HepG2 (cell line): ENCODE results near the gene MSANTD4. TPM values are rescaled to one million over a fixed set of nuclear protein-coding genes. Genes with fewer than 3 reads are reported as not detected.

Source experiments
- ATAC-seq: fragments of 200-7000 bp; cut with Tn5 transposase; 3 replicates; pipeline ENCODE4 v1.9.1; 2020; ENCODE audit warnings: mild to moderate bottlenecking, moderate library complexity
- BruUV-seq: library from RNA; stranded (reverse); fragments of 400-500 nt; replicated peaks from 2 replicates; lab custom pipeline; 2021; lab: Mats Ljungman, UMichigan
- CTCF ChIA-PET: fragments of 300-600 bp; formaldehyde crosslinking; extraction: SDS; loops from one replicate; lab custom pipeline; 2021; ENCODE audit warnings: low total read pairs, inconsistent platforms, low intra/inter-chr PET ratio; lab: Yijun Ruan, JAX
- POLR2A ChIA-PET: fragments of 350-600 bp; sonication (Branson Sonifier 250); formaldehyde crosslinking; loops from one replicate; lab custom pipeline; 2020; ENCODE audit warnings: antibody characterized with exemption, inconsistent platforms; lab: Yijun Ruan, JAX
- DNase-seq: peaks from one replicate; pipeline ENCODE4 v3.0.0-alpha.2; 2015; ENCODE audit warnings: low spot score
- FAIRE-seq: peaks from 3 replicates; lab custom pipeline; 2011; peaks lifted over from hg19 to GRCh38; lab: Jason Lieb, UNC
- H2AFZ ChIP-seq: one replicate; pipeline ENCODE4 v1.6.1; 2011; ENCODE audit warnings: low read length, inconsistent platforms
- H3K27ac ChIP-seq: fragments of 300-600 bp; 3 replicates; pipeline ENCODE4 v1.8.0; 2011; ENCODE audit warnings: mixed run types, mild to moderate bottlenecking, mixed read lengths, low read length, inconsistent platforms; ENCODE audit not compliant: insufficient read depth; ENCODE audit errors: extremely low read length
- H3K27me3 ChIP-seq, 2 experiments: fragments of 200-600 bp in 1 of 2; 2 replicates in 1 of 2; 3 replicates in 1 of 2; pipeline versions ENCODE4 v1.6.0 to v1.8.0; 2011; ENCODE audit warnings: low read length in 2 of 2, mild to moderate bottlenecking in 2 of 2, moderate library complexity in 2 of 2, inconsistent platforms in 1 of 2; ENCODE audit not compliant: insufficient read depth in 2 of 2, control insufficient read depth in 1 of 2
- H3K36me3 ChIP-seq, 2 experiments: fragments of 200-600 bp in 1 of 2; replicated peaks in 1 of 2; 2 replicates in 1 of 2; 3 replicates in 1 of 2; pipeline versions ENCODE4 v1.5.1 to v1.8.0; 2011; ENCODE audit warnings: low read length in 2 of 2, inconsistent platforms in 1 of 2; ENCODE audit not compliant: insufficient read depth in 2 of 2, control insufficient read depth in 1 of 2
- H3K4me1 ChIP-seq: 2 replicates; pipeline ENCODE4 v1.5.1; 2012; ENCODE audit warnings: low read length, inconsistent platforms; ENCODE audit not compliant: insufficient read depth
- H3K4me2 ChIP-seq: 2 replicates; pipeline ENCODE4 v1.6.0; 2011; ENCODE audit warnings: low read depth, low read length, inconsistent platforms
- H3K4me3 ChIP-seq, 3 experiments: fragments of 200-600 bp in 1 of 3; sonication (generic), shearing (Covaris generic) in 1 of 3; replicated peaks in 1 of 3; 2 replicates each; pipeline ENCODE4 v1.5.1; 2011 to 2016; ENCODE audit warnings: low read length in 3 of 3, inconsistent platforms in 2 of 3, low read depth in 2 of 3, mild to moderate bottlenecking in 2 of 3, control low read depth in 1 of 3, mixed read lengths in 1 of 3; ENCODE audit not compliant: insufficient read depth in 1 of 3
- H3K79me2 ChIP-seq: one replicate; pipeline ENCODE4 v1.6.1; 2011; ENCODE audit warnings: low read length, inconsistent platforms; ENCODE audit not compliant: insufficient read depth
- H3K9ac ChIP-seq: 2 replicates; pipeline ENCODE4 v1.6.0; 2011; ENCODE audit warnings: mild to moderate bottlenecking, low read depth, low read length, inconsistent platforms; ENCODE audit not compliant: insufficient read depth
- H3K9me3 ChIP-seq: 2 replicates; pipeline ENCODE4 v1.5.1; 2012; ENCODE audit warnings: mild to moderate bottlenecking, low read length
- H4K20me1 ChIP-seq: 2 replicates; pipeline ENCODE4 v1.6.0; 2011; ENCODE audit warnings: inconsistent platforms, mild to moderate bottlenecking, low read length, moderate library complexity; ENCODE audit not compliant: insufficient read depth
- HMG20B ChIP-seq: conservative IDR thresholded peaks from 2 replicates; pipeline ENCODE4 v1.6.1; 2016; ENCODE audit warnings: missing genetic modification reagents, missing compliant biosample characterization
- MAFK ChIP-seq, 2 experiments: IDR thresholded peaks in 1 of 2; conservative IDR thresholded peaks in 1 of 2; 2 replicates each; pipeline ENCODE4 v1.6.1; 2011; ENCODE audit warnings: improper control_type of control experiment in 2 of 2, low read length in 2 of 2
- MBD4 ChIP-seq: IDR thresholded peaks from 2 replicates; pipeline ENCODE4 v1.6.1; 2012; ENCODE audit warnings: low read length, inconsistent platforms, borderline replicate concordance
- SKI ChIP-seq: fragments of 450-650 bp; IDR thresholded peaks from one replicate; pipeline ENCODE4 v1.6.1; 2018; ENCODE audit warnings: mild to moderate bottlenecking; ENCODE audit not compliant: partially characterized antibody
- WGBS: methylation state at CpG from one replicate; pipeline ENCODE4 v1.1.6; 2017; ENCODE audit warnings: low lambda C conversion rate; 5-methylcytosine and 5-hydroxymethylcytosine counted together
- in situ Hi-C: cut with HindIII; loops from 2 replicates; pipeline ENCODE4 v1.10.0; 2017; ENCODE audit warnings: low pct_unique_long_range_greater_than_20kb; ENCODE audit not compliant: extremely low pct_ligation_motif_present
- intact Hi-C: fragments of 100-400 bp; cut with micrococcal nuclease; formaldehyde crosslinking; loops from one replicate; pipeline ENCODE4 v1.10.0; 2022; ENCODE audit not compliant: unreplicated experiment
- polyA plus RNA-seq, 8 experiments: library from polyadenylated mRNA; depleted of rRNA in 3 of 8; stranded (reverse) in 7 of 8; unstranded in 1 of 8; fragments of >200 nt; fragmentation: Illumina TruSeq in 4 of 8; extraction: Trizol in 4 of 8; gene quantifications; 2 replicates each; pipeline versions ENCODE4 v1.2.1 to v1.2.3, GENCODE V29; 2011 to 2016; ENCODE audit warnings: low read depth in 4 of 8, missing spikeins in 1 of 8, mixed read lengths in 1 of 8; ENCODE audit not compliant: insufficient read depth in 1 of 8
- total RNA-seq, 5 experiments: library from RNA; depleted of rRNA; stranded (reverse); fragments of >200 nt; fragmentation: Illumina TruSeq; extraction: Trizol; gene quantifications; 2 replicates each; pipeline ENCODE4 v1.2.3, GENCODE V29; 2016; ENCODE audit warnings: low read depth in 1 of 5
- TF ChIP-seq, protein P1 (sequence below): sonication (generic); formaldehyde crosslinking; IDR thresholded peaks from 2 replicates; pipeline ENCODE4 v1.5.0; 2020; ENCODE audit warnings: mild to moderate bottlenecking, missing genetic modification reagents, borderline replicate concordance

MSANTD4 gene
- total and polyA plus RNA-seq, 2 of the 13 experiments (the other 11 are each of a cell fraction or from before 2014, with no cell fraction given): 4.4 to 15.7 TPM

GRCh38 chr11:105979997-105980703 lies 41.9 kb downstream of the MSANTD4 start (continued):
- TF ChIP-seq, protein P1, sequence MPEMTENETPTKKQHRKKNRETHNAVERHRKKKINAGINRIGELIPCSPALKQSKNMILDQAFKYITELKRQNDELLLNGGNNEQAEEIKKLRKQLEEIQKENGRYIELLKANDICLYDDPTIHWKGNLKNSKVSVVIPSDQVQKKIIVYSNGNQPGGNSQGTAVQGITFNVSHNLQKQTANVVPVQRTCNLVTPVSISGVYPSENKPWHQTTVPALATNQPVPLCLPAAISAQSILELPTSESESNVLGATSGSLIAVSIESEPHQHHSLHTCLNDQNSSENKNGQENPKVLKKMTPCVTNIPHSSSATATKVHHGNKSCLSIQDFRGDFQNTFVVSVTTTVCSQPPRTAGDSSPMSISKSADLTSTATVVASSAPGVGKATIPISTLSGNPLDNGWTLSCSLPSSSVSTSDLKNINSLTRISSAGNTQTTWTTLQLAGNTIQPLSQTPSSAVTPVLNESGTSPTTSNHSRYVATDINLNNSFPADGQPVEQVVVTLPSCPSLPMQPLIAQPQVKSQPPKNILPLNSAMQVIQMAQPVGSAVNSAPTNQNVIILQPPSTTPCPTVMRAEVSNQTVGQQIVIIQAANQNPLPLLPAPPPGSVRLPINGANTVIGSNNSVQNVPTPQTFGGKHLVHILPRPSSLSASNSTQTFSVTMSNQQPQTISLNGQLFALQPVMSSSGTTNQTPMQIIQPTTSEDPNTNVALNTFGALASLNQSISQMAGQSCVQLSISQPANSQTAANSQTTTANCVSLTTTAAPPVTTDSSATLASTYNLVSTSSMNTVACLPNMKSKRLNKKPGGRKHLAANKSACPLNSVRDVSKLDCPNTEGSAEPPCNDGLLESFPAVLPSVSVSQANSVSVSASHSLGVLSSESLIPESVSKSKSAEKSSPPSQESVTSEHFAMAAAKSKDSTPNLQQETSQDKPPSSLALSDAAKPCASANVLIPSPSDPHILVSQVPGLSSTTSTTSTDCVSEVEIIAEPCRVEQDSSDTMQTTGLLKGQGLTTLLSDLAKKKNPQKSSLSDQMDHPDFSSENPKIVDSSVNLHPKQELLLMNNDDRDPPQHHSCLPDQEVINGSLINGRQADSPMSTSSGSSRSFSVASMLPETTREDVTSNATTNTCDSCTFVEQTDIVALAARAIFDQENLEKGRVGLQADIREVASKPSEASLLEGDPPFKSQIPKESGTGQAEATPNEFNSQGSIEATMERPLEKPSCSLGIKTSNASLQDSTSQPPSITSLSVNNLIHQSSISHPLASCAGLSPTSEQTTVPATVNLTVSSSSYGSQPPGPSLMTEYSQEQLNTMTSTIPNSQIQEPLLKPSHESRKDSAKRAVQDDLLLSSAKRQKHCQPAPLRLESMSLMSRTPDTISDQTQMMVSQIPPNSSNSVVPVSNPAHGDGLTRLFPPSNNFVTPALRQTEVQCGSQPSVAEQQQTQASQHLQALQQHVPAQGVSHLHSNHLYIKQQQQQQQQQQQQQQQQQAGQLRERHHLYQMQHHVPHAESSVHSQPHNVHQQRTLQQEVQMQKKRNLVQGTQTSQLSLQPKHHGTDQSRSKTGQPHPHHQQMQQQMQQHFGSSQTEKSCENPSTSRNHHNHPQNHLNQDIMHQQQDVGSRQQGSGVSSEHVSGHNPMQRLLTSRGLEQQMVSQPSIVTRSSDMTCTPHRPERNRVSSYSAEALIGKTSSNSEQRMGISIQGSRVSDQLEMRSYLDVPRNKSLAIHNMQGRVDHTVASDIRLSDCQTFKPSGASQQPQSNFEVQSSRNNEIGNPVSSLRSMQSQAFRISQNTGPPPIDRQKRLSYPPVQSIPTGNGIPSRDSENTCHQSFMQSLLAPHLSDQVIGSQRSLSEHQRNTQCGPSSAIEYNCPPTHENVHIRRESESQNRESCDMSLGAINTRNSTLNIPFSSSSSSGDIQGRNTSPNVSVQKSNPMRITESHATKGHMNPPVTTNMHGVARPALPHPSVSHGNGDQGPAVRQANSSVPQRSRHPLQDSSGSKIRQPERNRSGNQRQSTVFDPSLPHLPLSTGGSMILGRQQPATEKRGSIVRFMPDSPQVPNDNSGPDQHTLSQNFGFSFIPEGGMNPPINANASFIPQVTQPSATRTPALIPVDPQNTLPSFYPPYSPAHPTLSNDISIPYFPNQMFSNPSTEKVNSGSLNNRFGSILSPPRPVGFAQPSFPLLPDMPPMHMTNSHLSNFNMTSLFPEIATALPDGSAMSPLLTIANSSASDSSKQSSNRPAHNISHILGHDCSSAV (CRISPR knock-in tag): no peak
- no peak for TF ChIP-seq MBD4
- no peak for TF ChIP-seq HMG20B (CRISPR knock-in tag)

DNA sequence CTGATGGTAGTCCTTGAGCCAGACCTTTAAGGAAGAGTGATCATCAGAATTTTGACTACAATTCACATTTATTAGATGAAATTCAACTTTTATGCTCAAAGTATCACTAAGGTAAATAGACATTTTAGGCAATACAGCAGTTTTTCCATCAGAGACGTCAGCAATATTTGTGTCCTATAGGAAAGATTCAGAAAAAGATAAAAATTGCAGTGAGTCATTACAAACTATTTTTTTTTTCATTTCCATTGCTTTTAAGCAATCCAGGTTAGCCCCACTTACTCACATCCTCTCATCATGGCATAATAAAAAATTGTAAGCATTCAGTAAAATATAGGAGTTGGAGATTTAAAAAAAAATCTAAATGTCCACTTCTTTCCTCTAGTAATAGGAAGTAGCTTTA lies 46.9 kb downstream of the MSANTD4 start:
- Histone ChIP-seq H3K36me3 (no peaks in the 10 kb centered on the region), H3K9me3 (no peaks in the 10 kb centered on the region), H3K27me3 (no peaks in the 10 kb centered on the region), H4K20me1 (no peaks in the 10 kb centered on the region), H3K27ac (no peak overlapping the region), H3K4me1 (no peaks in the 10 kb centered on the region), H3K4me3 (no peak overlapping the region), H3K79me2 (no peaks in the 10 kb centered on the region), H2AFZ (no peak overlapping the region), H3K4me2 (no peak overlapping the region), H3K9ac (no peak overlapping the region)
- no peak for TF ChIP-seq SKI
- 0 out of 4 replicates have a peak, but pooled peaks of 1 of the 2 experiments have one; percentile 21 for TF ChIP-seq MAFK (conservative IDR thresholded peaks at IDR 0.05 in 1 of 2, IDR thresholded peaks at IDR 0.05 in 1 of 2; ENCODE audit: low read length in 2 of 2)
- no peak for DNase-seq
- ATAC-seq: no peak
- ChIA-PET CTCF (no interaction called here), POLR2A (no interaction called here)
- FAIRE-seq: no peak
- no TSS peak for BruUV-seq
- intact Hi-C loops: no loop called here
- in situ Hi-C loops: no loop called here
- WGBS: 0% methylated on average over 1 of the region's 1 CpG
